GM23338 (cell line): ENCODE results near the gene MYO18A. TPM values are rescaled to one million over a fixed set of nuclear protein-coding genes. Genes with fewer than 3 reads are reported as not detected.

ENCODE experiments used
- ATAC-seq: fragments of 200-7000 bp; cut with Tn5 transposase; 3 replicates; pipeline ENCODE4 v1.9.1; 2020
- DNase-seq: peaks from one replicate; pipeline ENCODE4 v3.0.0-alpha.2; 2015; ENCODE audit warnings: low spot score
- H2AFZ ChIP-seq: fragments of 200-600 bp; sonication (generic); 2 replicates; pipeline ENCODE4 v1.8.0; 2016; ENCODE audit warnings: antibody characterized with exemption, mild to moderate bottlenecking, moderate library complexity
- H3F3A ChIP-seq: fragments of 200-600 bp; sonication (generic); replicated peaks from 2 replicates; pipeline ENCODE4 v1.8.0; 2017; ENCODE audit warnings: antibody characterized with exemption, mixed run types, low read depth
- H3K27ac ChIP-seq: fragments of 200-600 bp; sonication (generic); 2 replicates; pipeline ENCODE4 v1.6.1; 2016; ENCODE audit warnings: low read depth
- H3K27me3 ChIP-seq: fragments of 200-600 bp; sonication (generic); 2 replicates; pipeline ENCODE4 v1.8.0; 2016; ENCODE audit warnings: mild to moderate bottlenecking, mixed run types, moderate library complexity; ENCODE audit not compliant: insufficient read depth
- H3K36me3 ChIP-seq: fragments of 200-600 bp; sonication (generic); 2 replicates; pipeline ENCODE4 v1.8.0; 2016; ENCODE audit warnings: mild to moderate bottlenecking; ENCODE audit not compliant: insufficient read depth
- H3K4me1 ChIP-seq: fragments of 200-600 bp; sonication (generic); 2 replicates; pipeline ENCODE4 v1.8.0; 2016; ENCODE audit warnings: mild to moderate bottlenecking, moderate library complexity; ENCODE audit not compliant: insufficient read depth
- H3K4me2 ChIP-seq: fragments of 200-600 bp; sonication (generic); 2 replicates; pipeline ENCODE4 v1.7.1; 2017; ENCODE audit warnings: mixed run types
- H3K4me3 ChIP-seq: fragments of 200-600 bp; sonication (generic); 2 replicates; pipeline ENCODE4 v1.6.1; 2016; ENCODE audit warnings: mixed run types
- H3K79me2 ChIP-seq: fragments of 200-600 bp; sonication (generic); replicated peaks from 2 replicates; pipeline ENCODE4 v1.8.0; 2017; ENCODE audit warnings: mild to moderate bottlenecking; ENCODE audit not compliant: insufficient read depth
- H3K9me2 ChIP-seq: fragments of 200-600 bp; sonication (generic); 2 replicates; pipeline ENCODE4 v1.8.0; 2017; ENCODE audit not compliant: insufficient read depth
- H4K20me1 ChIP-seq: fragments of 200-600 bp; sonication (generic); replicated peaks from 2 replicates; pipeline ENCODE4 v1.8.0; 2017; ENCODE audit warnings: mild to moderate bottlenecking; ENCODE audit not compliant: insufficient read depth
- H3K27ac Mint-ChIP-seq: 2 replicates; pipeline ENCODE4 v1.8.0; 2020; ENCODE audit warnings: inconsistent platforms, mild to moderate bottlenecking, moderate library complexity, mixed read lengths
- H3K27me3 Mint-ChIP-seq: 3 replicates; pipeline ENCODE4 v1.8.0; 2022; ENCODE audit warnings: low read depth, mild to moderate bottlenecking, moderate library complexity, mixed read lengths, inconsistent platforms; ENCODE audit not compliant: insufficient read depth, poor library complexity
- H3K36me3 Mint-ChIP-seq: 3 replicates; pipeline ENCODE4 v1.8.0; 2021; ENCODE audit warnings: low read depth, mild to moderate bottlenecking, inconsistent platforms, moderate library complexity, mixed read lengths
- H3K4me1 Mint-ChIP-seq: 3 replicates; pipeline ENCODE4 v1.8.0; 2020; ENCODE audit warnings: mild to moderate bottlenecking, inconsistent platforms, mixed read lengths
- H3K4me3 Mint-ChIP-seq: 3 replicates; pipeline ENCODE4 v1.8.0; 2021; ENCODE audit warnings: moderate library complexity, mild to moderate bottlenecking, inconsistent platforms, mixed read lengths
- H3K9me3 Mint-ChIP-seq: 3 replicates; pipeline ENCODE4 v1.8.0; 2020; ENCODE audit warnings: moderate library complexity, mild to moderate bottlenecking, inconsistent platforms, mixed read lengths
- EZH2 ChIP-seq: fragments of 200-600 bp; sonication (generic); IDR thresholded peaks from one replicate; pipeline ENCODE4 v1.8.0; 2017; ENCODE audit warnings: antibody characterized with exemption, mild to moderate bottlenecking, low read depth; ENCODE audit not compliant: unreplicated experiment
- EZH2phosphoT487 ChIP-seq: fragments of 200-600 bp; sonication (generic); IDR thresholded peaks from one replicate; pipeline ENCODE4 v1.8.1; 2018; ENCODE audit warnings: antibody characterized with exemption; ENCODE audit not compliant: unreplicated experiment
- JUNB ChIP-seq: IDR thresholded peaks from one replicate; pipeline ENCODE4 v1.6.1; 2016; ENCODE audit warnings: antibody characterized with exemption; ENCODE audit not compliant: unreplicated experiment
- POLR2AphosphoS5 ChIP-seq: IDR thresholded peaks from 2 replicates; pipeline ENCODE4 v1.6.1; 2016; ENCODE audit warnings: antibody characterized with exemption, low read depth
- STAT1 ChIP-seq: IDR thresholded peaks from one replicate; pipeline ENCODE4 v1.6.1; 2016; ENCODE audit warnings: antibody characterized with exemption; ENCODE audit not compliant: unreplicated experiment
- ZNF114 ChIP-seq: fragments of 250-450 bp; sonication (Bioruptor Pico); IDR thresholded peaks from 2 replicates; pipeline ENCODE4 v1.5.0; 2020; ENCODE audit warnings: mild to moderate bottlenecking, moderate library complexity
- ZNF331 ChIP-seq: fragments of 250-450 bp; sonication (Bioruptor Pico); IDR thresholded peaks from 2 replicates; pipeline ENCODE4 v1.5.0; 2020; ENCODE audit warnings: low read depth, mild to moderate bottlenecking, moderate library complexity
- polyA plus RNA-seq: library from polyadenylated mRNA; unstranded; fragments of >200 nt; fragmentation: Nextera tagmentation; extraction: Ambion mirVana; gene quantifications from 2 replicates; pipeline ENCODE4 v1.2.1, GENCODE V29; 2016
- total RNA-seq: library from RNA; depleted of rRNA; stranded (reverse); fragments of >200 nt; shearing (Covaris generic); gene quantifications from 2 replicates; pipeline ENCODE4 v1.2.3, GENCODE V29; 2014
- TF ChIP-seq, protein P1 (sequence below): IDR thresholded peaks from one replicate; pipeline ENCODE4 v1.6.1; 2018; ENCODE audit warnings: antibody characterized with exemption; ENCODE audit not compliant: unreplicated experiment
- TF ChIP-seq, protein P2 (sequence below), 2 experiments: fragments of 200-600 bp in 1 of 2; sonication (generic) in 1 of 2; conservative IDR thresholded peaks; 2 replicates each; pipeline versions ENCODE4 v1.5.1 to v1.6.1; 2016 to 2017; ENCODE audit warnings: antibody characterized with exemption in 2 of 2, low read depth in 2 of 2, mild to moderate bottlenecking in 2 of 2, moderate library complexity in 1 of 2
- TF ChIP-seq, protein P3 (sequence below): IDR thresholded peaks from 2 replicates; pipeline ENCODE4 v1.6.1; 2016; ENCODE audit warnings: antibody characterized with exemption

Gene MYO18A
- total and polyA plus RNA-seq, 2 experiments from 2014 or later, result 18.3 to 37.5 TPM

DNA sequence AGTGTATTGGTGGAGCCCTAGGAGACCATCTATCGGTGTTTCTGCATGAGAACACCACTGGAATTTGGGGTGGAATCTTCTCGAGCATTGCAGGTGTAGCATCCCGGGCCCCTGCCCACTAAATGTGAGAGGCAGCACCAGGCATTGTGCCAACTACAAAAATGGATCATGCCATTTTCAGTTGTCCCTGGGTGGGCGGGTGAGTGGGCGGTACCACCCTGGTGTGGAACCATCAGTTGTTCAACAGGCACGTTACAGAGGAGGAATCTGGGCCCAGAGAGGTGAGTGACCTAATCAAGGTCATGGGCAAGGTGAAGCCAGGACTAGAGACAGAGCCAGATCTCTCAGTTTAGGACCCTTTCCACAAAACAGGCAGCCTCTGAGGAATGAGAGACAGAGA lies 128.5 kb downstream of the MYO18A start (continued):
- TF ChIP-seq, protein P1, sequence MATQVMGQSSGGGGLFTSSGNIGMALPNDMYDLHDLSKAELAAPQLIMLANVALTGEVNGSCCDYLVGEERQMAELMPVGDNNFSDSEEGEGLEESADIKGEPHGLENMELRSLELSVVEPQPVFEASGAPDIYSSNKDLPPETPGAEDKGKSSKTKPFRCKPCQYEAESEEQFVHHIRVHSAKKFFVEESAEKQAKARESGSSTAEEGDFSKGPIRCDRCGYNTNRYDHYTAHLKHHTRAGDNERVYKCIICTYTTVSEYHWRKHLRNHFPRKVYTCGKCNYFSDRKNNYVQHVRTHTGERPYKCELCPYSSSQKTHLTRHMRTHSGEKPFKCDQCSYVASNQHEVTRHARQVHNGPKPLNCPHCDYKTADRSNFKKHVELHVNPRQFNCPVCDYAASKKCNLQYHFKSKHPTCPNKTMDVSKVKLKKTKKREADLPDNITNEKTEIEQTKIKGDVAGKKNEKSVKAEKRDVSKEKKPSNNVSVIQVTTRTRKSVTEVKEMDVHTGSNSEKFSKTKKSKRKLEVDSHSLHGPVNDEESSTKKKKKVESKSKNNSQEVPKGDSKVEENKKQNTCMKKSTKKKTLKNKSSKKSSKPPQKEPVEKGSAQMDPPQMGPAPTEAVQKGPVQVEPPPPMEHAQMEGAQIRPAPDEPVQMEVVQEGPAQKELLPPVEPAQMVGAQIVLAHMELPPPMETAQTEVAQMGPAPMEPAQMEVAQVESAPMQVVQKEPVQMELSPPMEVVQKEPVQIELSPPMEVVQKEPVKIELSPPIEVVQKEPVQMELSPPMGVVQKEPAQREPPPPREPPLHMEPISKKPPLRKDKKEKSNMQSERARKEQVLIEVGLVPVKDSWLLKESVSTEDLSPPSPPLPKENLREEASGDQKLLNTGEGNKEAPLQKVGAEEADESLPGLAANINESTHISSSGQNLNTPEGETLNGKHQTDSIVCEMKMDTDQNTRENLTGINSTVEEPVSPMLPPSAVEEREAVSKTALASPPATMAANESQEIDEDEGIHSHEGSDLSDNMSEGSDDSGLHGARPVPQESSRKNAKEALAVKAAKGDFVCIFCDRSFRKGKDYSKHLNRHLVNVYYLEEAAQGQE, result no peak
- no peak for TF ChIP-seq POLR2AphosphoS5
- TF ChIP-seq ZNF331 (CRISPR knock-in tag), result no peak
- no peak for TF ChIP-seq EZH2

DNA sequence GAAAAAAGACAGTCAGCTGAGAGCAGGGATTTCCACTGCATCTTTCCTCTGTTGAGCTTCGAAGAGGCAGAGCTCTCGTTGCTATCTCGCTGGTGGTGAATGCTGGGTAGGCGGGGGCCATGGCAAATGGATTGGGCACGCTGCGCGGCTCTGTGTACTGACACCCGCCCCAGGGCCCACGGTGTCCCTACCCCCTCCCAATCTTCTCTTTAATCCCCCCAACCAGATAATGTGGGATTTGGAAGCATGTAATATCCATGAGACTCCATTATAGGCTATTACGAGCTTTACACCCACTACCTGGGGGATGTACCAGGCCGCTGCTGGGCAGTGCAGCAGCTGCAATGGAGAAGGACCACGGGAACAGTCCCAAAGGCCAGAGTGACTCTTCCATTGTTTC lies 129.0 kb downstream of the MYO18A start:
- Histone ChIP-seq H3K36me3 (no peaks in the 10 kb centered on the region), H2AFZ (no peak overlapping the region), H3K27me3 (no peaks in the 10 kb centered on the region), H3K9me2 (peaks cover 5% of the 10 kb centered on the region; the same call in 1 of the 2 replicates), H3K4me3 (no peak overlapping the region), H4K20me1 (no peaks in the 10 kb centered on the region), H3K27ac (peak overlapping the region; percentile 45; the same call in 1 of the 2 replicates), H3K4me2 (no peak overlapping the region), H3K4me1 (peaks cover 23% of the 10 kb centered on the region), H3K79me2 (no peaks in the 10 kb centered on the region), H3F3A (no peaks in the 10 kb centered on the region; the same call in 1 of the 2 replicates)
- DNase-seq (no peak), ATAC-seq (no peak)
- H3K27me3 Mint-ChIP-seq, result peaks cover 13% of the 10 kb centered on the region
- no peak overlapping the region for H3K27ac Mint-ChIP-seq
- no peaks in the 10 kb centered on the region for H3K9me3 Mint-ChIP-seq
- no peak overlapping the region for H3K4me3 Mint-ChIP-seq
- peaks cover 17% of the 10 kb centered on the region for H3K36me3 Mint-ChIP-seq
- H3K4me1 Mint-ChIP-seq, result peaks cover 31% of the 10 kb centered on the region
- TF ChIP-seq, protein P2, sequence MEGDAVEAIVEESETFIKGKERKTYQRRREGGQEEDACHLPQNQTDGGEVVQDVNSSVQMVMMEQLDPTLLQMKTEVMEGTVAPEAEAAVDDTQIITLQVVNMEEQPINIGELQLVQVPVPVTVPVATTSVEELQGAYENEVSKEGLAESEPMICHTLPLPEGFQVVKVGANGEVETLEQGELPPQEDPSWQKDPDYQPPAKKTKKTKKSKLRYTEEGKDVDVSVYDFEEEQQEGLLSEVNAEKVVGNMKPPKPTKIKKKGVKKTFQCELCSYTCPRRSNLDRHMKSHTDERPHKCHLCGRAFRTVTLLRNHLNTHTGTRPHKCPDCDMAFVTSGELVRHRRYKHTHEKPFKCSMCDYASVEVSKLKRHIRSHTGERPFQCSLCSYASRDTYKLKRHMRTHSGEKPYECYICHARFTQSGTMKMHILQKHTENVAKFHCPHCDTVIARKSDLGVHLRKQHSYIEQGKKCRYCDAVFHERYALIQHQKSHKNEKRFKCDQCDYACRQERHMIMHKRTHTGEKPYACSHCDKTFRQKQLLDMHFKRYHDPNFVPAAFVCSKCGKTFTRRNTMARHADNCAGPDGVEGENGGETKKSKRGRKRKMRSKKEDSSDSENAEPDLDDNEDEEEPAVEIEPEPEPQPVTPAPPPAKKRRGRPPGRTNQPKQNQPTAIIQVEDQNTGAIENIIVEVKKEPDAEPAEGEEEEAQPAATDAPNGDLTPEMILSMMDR (conservative IDR thresholded peaks at IDR 0.05; ENCODE audit: low read depth in 2 of 2), result no peak
- TF ChIP-seq POLR2AphosphoS5, result no peak
- no peak for TF ChIP-seq EZH2
- no peak for TF ChIP-seq ZNF114 (CRISPR knock-in tag)
- TF ChIP-seq, protein P3, sequence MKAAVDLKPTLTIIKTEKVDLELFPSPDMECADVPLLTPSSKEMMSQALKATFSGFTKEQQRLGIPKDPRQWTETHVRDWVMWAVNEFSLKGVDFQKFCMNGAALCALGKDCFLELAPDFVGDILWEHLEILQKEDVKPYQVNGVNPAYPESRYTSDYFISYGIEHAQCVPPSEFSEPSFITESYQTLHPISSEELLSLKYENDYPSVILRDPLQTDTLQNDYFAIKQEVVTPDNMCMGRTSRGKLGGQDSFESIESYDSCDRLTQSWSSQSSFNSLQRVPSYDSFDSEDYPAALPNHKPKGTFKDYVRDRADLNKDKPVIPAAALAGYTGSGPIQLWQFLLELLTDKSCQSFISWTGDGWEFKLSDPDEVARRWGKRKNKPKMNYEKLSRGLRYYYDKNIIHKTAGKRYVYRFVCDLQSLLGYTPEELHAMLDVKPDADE, result no peak
- TF ChIP-seq EZH2phosphoT487, result no peak
- TF ChIP-seq JUNB, result no peak
- TF ChIP-seq STAT1, result no peak
- TF ChIP-seq, protein P1, result no peak
